ENCODE results near the gene SLC37A3. TPM values are rescaled to one million over a fixed set of nuclear protein-coding genes. Genes with fewer than 3 reads are reported as not detected.

SLC37A3 gene
- total and polyA plus RNA-seq, 12 donors, result 16.3 to 33.4 (median 23.3) TPM

GRCh38 chr7:140316165-140316661 lies 82.1 kb downstream of the SLC37A3 start:
- intact Hi-C loops (cut with DNase I), result no loop called here
- peak; percentile 55 to 86 (median 82) for DNase-seq
- peaks cover 0 to 10% (median 0%) of the 10 kb centered on the region in 3 donors for H3K9me3 ChIP-seq (replicated peaks in 1 of 3)
- no peaks in the 10 kb centered on the region for H3K36me3 ChIP-seq (replicated peaks in 1 of 2)
- peak overlapping the region in 1 of 4 donors; percentile 41 for H3K4me3 ChIP-seq
- TF ChIP-seq, protein P1, sequence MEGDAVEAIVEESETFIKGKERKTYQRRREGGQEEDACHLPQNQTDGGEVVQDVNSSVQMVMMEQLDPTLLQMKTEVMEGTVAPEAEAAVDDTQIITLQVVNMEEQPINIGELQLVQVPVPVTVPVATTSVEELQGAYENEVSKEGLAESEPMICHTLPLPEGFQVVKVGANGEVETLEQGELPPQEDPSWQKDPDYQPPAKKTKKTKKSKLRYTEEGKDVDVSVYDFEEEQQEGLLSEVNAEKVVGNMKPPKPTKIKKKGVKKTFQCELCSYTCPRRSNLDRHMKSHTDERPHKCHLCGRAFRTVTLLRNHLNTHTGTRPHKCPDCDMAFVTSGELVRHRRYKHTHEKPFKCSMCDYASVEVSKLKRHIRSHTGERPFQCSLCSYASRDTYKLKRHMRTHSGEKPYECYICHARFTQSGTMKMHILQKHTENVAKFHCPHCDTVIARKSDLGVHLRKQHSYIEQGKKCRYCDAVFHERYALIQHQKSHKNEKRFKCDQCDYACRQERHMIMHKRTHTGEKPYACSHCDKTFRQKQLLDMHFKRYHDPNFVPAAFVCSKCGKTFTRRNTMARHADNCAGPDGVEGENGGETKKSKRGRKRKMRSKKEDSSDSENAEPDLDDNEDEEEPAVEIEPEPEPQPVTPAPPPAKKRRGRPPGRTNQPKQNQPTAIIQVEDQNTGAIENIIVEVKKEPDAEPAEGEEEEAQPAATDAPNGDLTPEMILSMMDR (IDR thresholded peaks at IDR 0.05), result no peak
- TF ChIP-seq POLR2A (IDR thresholded peaks at IDR 0.05), result no peak
- WGBS, 4 donors, result 3 to 16% (median 14%) methylated on average over 4 to 7 of the region's 7 CpGs
- no peaks in the 10 kb centered on the region for H3K27me3 ChIP-seq
- H3K27ac ChIP-seq, result peak overlapping the region in 2 of 5 donors; percentile 4 to 53
- H3K4me1 ChIP-seq (replicated peaks in 1 of 2), result peaks cover 6 to 16% of the 10 kb centered on the region in 2 donors

GRCh38 chr7:140315498-140316164 lies 82.7 kb downstream of the SLC37A3 start:
- Histone ChIP-seq H3K9me3 (replicated peaks in 1 of 3) (peaks cover 0 to 10% (median 0%) of the 10 kb centered on the region in 3 donors), H3K27ac (peak overlapping the region in 2 of 5 donors; percentile 4 to 53), H3K27me3 (no peaks in the 10 kb centered on the region), H3K36me3 (replicated peaks in 1 of 2) (no peaks in the 10 kb centered on the region), H3K4me1 (replicated peaks in 1 of 2) (peaks cover 6 to 16% of the 10 kb centered on the region in 2 donors), H3K4me3 (peak overlapping the region in 1 of 4 donors; percentile 41)
- intact Hi-C loops (cut with DNase I), result no loop called here
- no peak for DNase-seq
- TF ChIP-seq, protein P1 (IDR thresholded peaks at IDR 0.05), result no peak
- no peak for TF ChIP-seq POLR2A (IDR thresholded peaks at IDR 0.05)
- 51 to 65% (median 53%) methylated on average over 12 to 15 of the region's 15 CpGs for WGBS, 4 donors

GRCh38 chr7:140314573-140315480 lies 83.5 kb downstream of the SLC37A3 start:
- DNase-seq, result no peak
- Histone ChIP-seq H3K27me3 (no peaks in the 10 kb centered on the region), H3K36me3 (replicated peaks in 1 of 2) (no peaks in the 10 kb centered on the region), H3K4me1 (replicated peaks in 1 of 2) (peaks cover 6 to 16% of the 10 kb centered on the region in 2 donors), H3K4me3 (no peak overlapping the region), H3K9me3 (replicated peaks in 1 of 3) (peaks cover 0 to 10% (median 0%) of the 10 kb centered on the region in 3 donors), H3K27ac (no peak overlapping the region)
- intact Hi-C loops (cut with DNase I), result no loop called here
- 68 to 89% (median 86%) methylated on average over 21 of the region's 21 CpGs for WGBS, 4 donors
- TF ChIP-seq, protein P1 (IDR thresholded peaks at IDR 0.05), result no peak
- no peak for TF ChIP-seq POLR2A (IDR thresholded peaks at IDR 0.05)
